GM21367 (cell line): ENCODE measurements around the gene ACOT12.
"Not testable (repeated sequence)": the region's sequence is repeated elsewhere in the genome, so short reads cannot be mapped to it uniquely, and the experiment has no call there.

Experiments
- ATAC-seq: cut with Tn5 transposase; IDR thresholded peaks from one replicate; pipeline ENCODE4 v1.9.1; 2021; ENCODE audit not compliant: unreplicated experiment

Gene ACOT12

GRCh38 chr5:81300921-81301270 is 93.0 kb downstream of the ACOT12 start:
- ATAC-seq, result no peak

GRCh38 chr5:81297531-81297930 is 96.4 kb downstream of the ACOT12 start:
- ATAC-seq, result no peak

- not testable (repeated sequence) for ATAC-seq
These were observed 99.9 kb downstream of the ACOT12 start for GRCh38 chr5:81294021-81294420.

GRCh38 chr5:81292130-81292529 is 101.8 kb downstream of the ACOT12 start:
- ATAC-seq, result no peak

- no peak for ATAC-seq
These were observed 103.8 kb downstream of the ACOT12 start for GRCh38 chr5:81290146-81290545.

- ATAC-seq, result no peak
These were observed 105.9 kb downstream of the ACOT12 start for GRCh38 chr5:81288021-81288433.

GRCh38 chr5:81286059-81286617 is 107.8 kb downstream of the ACOT12 start:
- no peak for ATAC-seq

GRCh38 chr5:81283976-81284375 is 110.0 kb downstream of the ACOT12 start:
- ATAC-seq, result no peak
